SIG-M5 (cell line): ENCODE results near the gene MYO1F.
"Not testable (repeated sequence)": the region's sequence is repeated elsewhere in the genome, so short reads cannot be mapped to it uniquely, and the experiment has no call there.

Experiments used
- DNase-seq: peaks from one replicate; lab custom pipeline; 2025; lab: John Stamatoyannopoulos, UW

Gene MYO1F

GRCh38 chr19:8564866-8565265 lies 12.4 kb downstream of the MYO1F start:
- DNase-seq: not testable (repeated sequence)

GRCh38 chr19:8561075-8561764 lies 16.0 kb downstream of the MYO1F start:
- no peak for DNase-seq

- DNase-seq: no peak
Observed at GRCh38 chr19:8558325-8558724, 18.9 kb downstream of the MYO1F start.

- no peak for DNase-seq
Observed at GRCh38 chr19:8557642-8558238, 19.5 kb downstream of the MYO1F start.

- DNase-seq: not testable (repeated sequence)
Observed at GRCh38 chr19:8553729-8554128, 23.5 kb downstream of the MYO1F start.

GRCh38 chr19:8552810-8553209 lies 24.4 kb downstream of the MYO1F start:
- DNase-seq: no peak

- DNase-seq: no peak
Observed at GRCh38 chr19:8550070-8550469, 27.2 kb downstream of the MYO1F start.

- no peak for DNase-seq
Observed at GRCh38 chr19:8545743-8546142, 31.5 kb downstream of the MYO1F start.

GRCh38 chr19:8544168-8544567 lies 33.1 kb downstream of the MYO1F start:
- no peak for DNase-seq

GRCh38 chr19:8539621-8540149 lies 37.6 kb downstream of the MYO1F start:
- DNase-seq: no peak

- DNase-seq: no peak
Observed at GRCh38 chr19:8537099-8537498, 40.1 kb downstream of the MYO1F start.

- DNase-seq: no peak
Observed at GRCh38 chr19:8536282-8536681, 41.0 kb downstream of the MYO1F start.

- DNase-seq: no peak
Observed at GRCh38 chr19:8532225-8532624, 45.0 kb downstream of the MYO1F start.

- DNase-seq: no peak
Observed at GRCh38 chr19:8531470-8531869, 45.8 kb downstream of the MYO1F start.

- DNase-seq: no peak
Observed at GRCh38 chr19:8530061-8530679, 47.1 kb downstream of the MYO1F start.

- no peak for DNase-seq
Observed at GRCh38 chr19:8529369-8530006, 47.8 kb downstream of the MYO1F start.

- no peak for DNase-seq
Observed at GRCh38 chr19:8528500-8528899, 48.7 kb downstream of the MYO1F start.

GRCh38 chr19:8526345-8527091 lies 50.7 kb downstream of the MYO1F start:
- DNase-seq: no peak

- DNase-seq: no peak
Observed at GRCh38 chr19:8525401-8525684, 51.9 kb downstream of the MYO1F start.

- no peak for DNase-seq
Observed at GRCh38 chr19:8519388-8519787, 57.9 kb downstream of the MYO1F start.

- no peak for DNase-seq
Observed at GRCh38 chr19:8518536-8518935, 58.7 kb downstream of the MYO1F start.
